Omental fat pad (tissue), 4 donors: ENCODE data around the gene AFAP1. TPM values are rescaled to one million over a fixed set of nuclear protein-coding genes. Genes with fewer than 3 reads are reported as not detected.

Source experiments
- ATAC-seq: fragments of 150-250 bp; one replicate; pipeline ENCODE4 v1.9.1; 2016; ENCODE audit warnings: mild to moderate bottlenecking, moderate library complexity; ENCODE audit not compliant: low FRiP score
- DNase-seq: peaks from one replicate; pipeline ENCODE4 v3.0.0-alpha.2; 2019; ENCODE audit warnings: low spot score
- total RNA-seq, 4 donors: library from RNA; depleted of rRNA; stranded (reverse); fragments of >200 nt; gene quantifications; one replicate each; pipeline ENCODE4 v1.1.0, GENCODE V29; 2016
- TF ChIP-seq, protein P1 (sequence below), 3 donors: fragments of 450-650 bp; IDR thresholded peaks; one replicate each; pipeline ENCODE4 v1.5.1; 2016 to 2017; ENCODE audit warnings: antibody characterized with exemption in 3 of 3, mild to moderate bottlenecking in 3 of 3, moderate library complexity in 2 of 3

AFAP1 gene
- total RNA-seq, 4 donors from 2014 or later: 24.6 to 35.5 (median 26.9) TPM

DNA sequence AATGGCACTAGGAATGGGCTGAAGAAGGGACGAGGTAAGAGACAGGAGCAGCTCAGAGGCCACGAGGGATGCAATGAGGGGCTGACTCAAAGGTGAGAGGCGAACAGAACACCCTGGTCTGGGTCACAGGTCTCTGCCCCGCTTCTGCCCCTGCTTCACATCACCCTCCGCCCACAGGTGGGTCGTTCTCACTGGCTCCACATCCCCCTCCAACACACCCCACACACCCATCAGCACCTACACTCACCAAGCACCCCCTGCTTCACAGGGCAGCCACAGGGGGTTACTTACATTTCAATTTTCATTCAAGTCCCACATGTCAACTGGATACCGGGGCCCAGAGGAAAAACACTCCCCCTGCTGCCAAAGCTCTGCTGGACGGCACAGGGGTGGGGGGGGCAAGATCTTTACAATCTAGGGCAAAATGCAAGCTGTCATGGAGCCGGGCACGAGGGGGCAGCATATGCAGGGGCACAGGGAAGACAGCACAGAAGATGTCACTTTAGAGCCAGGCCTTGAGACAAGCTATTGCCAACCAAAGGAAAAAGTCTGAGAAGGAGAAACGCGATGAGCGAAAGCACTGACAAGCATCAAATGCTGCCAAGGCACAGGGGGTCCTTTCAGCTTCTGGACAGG is 94.0 kb downstream of the AFAP1 start:
- DNase-seq: no peak
- ATAC-seq: no peak
- TF ChIP-seq, protein P1, sequence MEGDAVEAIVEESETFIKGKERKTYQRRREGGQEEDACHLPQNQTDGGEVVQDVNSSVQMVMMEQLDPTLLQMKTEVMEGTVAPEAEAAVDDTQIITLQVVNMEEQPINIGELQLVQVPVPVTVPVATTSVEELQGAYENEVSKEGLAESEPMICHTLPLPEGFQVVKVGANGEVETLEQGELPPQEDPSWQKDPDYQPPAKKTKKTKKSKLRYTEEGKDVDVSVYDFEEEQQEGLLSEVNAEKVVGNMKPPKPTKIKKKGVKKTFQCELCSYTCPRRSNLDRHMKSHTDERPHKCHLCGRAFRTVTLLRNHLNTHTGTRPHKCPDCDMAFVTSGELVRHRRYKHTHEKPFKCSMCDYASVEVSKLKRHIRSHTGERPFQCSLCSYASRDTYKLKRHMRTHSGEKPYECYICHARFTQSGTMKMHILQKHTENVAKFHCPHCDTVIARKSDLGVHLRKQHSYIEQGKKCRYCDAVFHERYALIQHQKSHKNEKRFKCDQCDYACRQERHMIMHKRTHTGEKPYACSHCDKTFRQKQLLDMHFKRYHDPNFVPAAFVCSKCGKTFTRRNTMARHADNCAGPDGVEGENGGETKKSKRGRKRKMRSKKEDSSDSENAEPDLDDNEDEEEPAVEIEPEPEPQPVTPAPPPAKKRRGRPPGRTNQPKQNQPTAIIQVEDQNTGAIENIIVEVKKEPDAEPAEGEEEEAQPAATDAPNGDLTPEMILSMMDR (IDR thresholded peaks at IDR 0.05): no peak

DNA sequence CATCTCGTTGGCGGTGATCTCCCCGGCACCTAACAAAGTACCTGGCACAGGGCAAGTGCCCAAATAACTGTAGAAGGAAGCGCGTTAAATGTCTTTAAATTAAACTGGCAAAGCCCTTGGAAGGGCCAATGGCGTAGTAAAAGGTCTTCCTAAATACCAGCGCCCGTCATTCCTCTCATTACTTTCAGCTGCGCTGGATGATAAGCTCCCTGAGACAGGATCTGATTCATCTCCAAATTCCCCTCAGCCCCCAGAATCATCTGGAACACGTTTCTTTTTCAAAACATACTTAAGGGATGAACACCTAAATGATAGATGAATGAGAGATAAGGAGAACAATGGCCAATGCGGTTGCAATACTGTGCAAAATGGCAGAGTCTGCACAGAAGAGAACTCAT is 95.1 kb downstream of the AFAP1 start:
- ATAC-seq: peak; percentile 61
- DNase-seq: no peak
- TF ChIP-seq, protein P1 (IDR thresholded peaks at IDR 0.05): no peak

DNA sequence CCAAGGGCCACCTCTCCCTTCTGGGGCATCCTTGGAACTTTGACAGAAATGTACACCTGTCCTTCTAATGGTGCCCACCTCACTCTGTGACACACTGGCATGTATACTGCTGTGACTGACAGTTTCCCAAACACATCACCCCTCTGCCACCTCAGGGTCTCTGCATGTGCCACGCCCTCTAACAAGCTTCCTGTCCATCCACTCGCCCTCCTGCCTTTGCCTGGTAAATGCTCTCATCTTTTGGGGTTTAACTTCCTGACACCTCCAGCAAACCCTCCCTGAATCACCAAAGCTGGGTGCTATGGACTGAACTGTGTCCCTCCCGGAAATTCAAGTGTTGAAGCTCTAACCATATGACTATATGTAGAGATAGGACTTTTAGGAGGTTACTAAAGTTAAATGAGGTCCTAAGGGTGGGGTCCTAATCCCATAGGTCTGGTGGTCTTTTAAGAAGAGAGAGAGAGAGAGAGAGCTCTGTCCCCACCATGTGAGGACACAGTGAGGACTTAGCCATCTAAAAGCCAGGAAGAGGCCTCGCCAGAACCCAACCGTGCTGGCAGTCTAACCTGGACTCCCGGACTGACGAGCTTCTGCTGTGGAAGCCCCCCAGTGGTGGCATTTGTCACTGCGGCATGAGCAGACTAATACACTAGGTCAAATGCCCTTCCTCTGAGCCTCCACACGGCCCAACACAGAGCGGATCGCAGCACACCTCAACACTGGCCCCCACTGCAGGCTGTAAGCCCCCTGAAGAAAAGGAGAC is 95.6 kb downstream of the AFAP1 start:
- peak; percentile 66 for DNase-seq
- peak; percentile 24 for ATAC-seq
- TF ChIP-seq, protein P1 (IDR thresholded peaks at IDR 0.05): no peak

DNA sequence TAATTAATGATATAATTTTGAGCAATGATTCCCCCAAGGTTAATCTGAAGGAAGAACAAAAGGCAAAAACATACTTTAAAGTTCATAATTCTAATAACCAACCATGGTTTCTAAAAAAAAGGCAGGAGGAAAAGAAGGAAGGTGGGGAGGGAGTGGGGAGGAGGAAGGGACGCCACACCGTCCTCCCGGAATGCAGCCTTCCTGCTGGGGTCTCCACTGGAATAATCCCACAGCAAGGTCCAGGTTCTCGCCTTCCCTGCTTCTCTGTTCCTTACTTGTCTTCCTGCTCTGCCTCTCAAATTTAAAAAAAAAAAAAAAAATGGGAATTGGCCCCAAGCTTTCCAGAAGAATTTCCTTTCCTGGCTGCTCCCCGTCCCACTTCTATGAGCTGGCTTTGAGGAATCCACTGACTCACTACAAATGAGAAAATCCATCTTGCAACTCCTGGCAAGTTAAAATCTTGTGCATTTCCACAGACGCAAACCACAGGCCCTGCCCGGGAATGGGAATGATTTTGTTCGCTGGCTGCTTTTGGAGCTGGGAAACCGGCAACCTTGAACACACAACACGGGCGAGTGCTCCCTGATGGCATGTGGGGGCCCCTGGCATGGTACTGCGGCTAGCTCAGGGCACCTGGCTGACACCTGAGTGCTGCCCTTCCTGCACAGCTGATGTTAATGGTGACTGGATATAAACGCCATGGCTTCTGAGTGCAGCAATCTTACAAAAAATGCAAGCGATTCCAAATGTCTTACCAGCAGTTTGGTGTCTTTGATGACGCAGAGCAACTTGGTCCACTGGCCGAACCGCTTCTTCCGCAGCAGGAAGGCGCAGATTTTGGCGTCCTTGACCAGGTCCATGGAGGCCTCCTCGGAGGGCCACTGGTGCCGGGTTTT is 97.0 kb downstream of the AFAP1 start:
- ATAC-seq: peak; percentile 80
- TF ChIP-seq, protein P1 (IDR thresholded peaks at IDR 0.05): no peak
- no peak for DNase-seq

DNA sequence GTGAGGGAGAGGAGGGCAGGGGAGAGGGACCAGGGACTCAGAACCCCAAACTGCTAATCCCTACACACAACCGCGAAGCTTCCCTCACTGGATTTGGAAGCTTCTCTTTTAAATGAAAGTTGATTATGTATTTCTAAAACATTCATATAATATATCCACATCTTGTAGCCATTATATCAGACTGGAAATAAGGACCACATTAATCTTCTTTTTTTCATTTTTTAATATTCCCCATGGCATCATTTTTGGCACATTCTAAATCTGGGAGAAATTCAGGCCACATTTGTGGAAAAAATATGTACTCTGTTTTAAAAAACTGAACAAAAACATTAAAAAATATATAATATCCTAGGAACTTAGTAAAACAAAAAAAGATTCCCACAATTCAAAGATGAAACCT is 97.8 kb downstream of the AFAP1 start:
- ATAC-seq (no peak), DNase-seq (no peak)
- TF ChIP-seq, protein P1 (IDR thresholded peaks at IDR 0.05): no peak

DNA sequence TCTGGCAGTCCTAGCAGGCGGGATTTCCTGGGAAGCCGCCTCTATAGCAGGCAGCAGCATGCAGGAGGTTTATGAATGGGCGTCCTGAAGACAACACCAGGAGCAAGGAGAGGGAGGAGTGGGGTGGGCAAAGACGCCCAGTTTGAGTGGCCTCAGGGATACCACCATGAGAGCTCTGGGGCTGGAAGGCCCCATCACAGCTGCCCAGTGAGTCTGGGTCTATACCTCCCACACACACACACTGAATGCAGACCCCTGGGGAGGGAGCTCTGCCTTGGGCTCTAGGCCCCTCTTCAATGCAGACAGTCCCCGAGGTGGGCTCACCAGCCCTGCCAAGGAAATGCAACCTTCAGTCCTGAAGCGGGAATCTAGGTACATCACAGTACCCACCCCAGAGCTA is 98.6 kb downstream of the AFAP1 start:
- DNase-seq (no peak), ATAC-seq (no peak)
- TF ChIP-seq, protein P1 (IDR thresholded peaks at IDR 0.05): no peak
